Measurements from ENCODE around the gene ERICH4.
"Not testable (repeated sequence)": the region's sequence is repeated elsewhere in the genome, so short reads cannot be mapped to it uniquely, and the experiment has no call there.

ERICH4 gene, protein sequence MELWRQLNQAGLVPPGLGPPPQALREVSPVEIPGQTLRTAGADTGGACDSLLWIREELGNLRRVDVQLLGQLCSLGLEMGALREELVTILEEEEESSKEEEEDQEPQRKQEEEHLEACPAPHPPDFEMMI

DNA sequence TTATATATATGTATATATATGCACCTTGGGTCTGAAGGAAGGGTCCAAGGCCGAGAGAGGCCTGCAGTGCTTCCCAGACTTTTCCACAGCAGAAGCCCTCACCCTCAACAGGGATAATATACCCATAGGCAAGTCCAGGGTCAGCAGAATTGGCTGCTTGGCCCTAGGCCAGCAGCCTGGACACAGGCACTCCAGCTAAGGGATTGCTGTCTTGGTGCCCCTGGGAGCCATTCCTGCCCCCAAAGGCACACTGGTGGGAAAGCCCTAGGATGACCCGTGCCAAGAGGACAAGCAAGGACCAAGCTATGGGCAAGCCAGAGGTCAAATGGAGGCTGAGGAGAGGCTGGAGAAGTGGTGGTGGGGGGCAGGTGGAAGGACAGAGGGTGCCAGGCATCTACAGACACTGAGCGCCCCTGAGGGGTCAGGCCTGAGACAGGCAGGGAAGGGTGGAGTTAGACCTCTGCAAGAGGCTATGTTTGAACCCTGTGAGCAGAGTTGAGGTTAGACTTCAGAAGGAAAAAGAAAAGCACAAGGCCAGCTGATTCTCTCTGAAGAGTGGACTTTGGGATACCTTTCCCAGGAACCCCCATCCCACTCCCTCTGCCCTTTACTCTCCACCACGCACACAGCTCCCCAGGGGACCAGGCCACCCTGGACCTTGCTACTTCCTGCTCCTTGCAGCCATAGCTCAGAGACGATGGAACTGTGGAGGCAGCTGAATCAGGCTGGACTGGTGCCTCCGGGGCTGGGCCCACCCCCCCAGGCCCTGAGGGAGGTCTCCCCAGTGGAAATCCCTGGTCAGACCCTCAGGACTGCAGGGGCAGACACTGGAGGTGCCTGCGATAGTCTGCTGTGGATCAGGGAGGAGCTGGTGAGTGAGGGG is at the start of gene ERICH4:
TSS of gene ERICH4 (plus strand) at position 684 of the 883 bp plus-strand sequence. CDS start at position 698, 14 bp downstream.
- DNase-seq, result no peak

DNA sequence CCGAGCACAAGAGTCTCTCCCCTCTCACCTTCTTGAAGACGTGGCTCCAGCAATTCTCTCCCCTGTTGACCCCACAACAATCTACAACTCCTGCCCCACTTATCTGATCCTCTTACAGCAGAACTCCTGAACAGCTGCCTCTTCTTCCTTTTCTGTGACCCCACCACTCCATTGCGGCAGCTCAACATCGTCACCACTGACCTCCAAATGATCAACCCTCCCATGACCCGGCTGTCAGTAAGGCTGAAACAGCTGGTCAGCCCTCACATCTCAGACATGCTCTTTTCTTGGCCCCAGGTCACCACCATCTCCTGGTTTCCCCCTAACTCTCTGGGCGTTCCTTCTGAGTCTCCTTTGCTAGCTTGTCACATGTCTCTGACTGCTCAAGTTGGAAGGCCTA is 47.6 kb upstream of the ERICH4 start:
- no peak for DNase-seq

DNA sequence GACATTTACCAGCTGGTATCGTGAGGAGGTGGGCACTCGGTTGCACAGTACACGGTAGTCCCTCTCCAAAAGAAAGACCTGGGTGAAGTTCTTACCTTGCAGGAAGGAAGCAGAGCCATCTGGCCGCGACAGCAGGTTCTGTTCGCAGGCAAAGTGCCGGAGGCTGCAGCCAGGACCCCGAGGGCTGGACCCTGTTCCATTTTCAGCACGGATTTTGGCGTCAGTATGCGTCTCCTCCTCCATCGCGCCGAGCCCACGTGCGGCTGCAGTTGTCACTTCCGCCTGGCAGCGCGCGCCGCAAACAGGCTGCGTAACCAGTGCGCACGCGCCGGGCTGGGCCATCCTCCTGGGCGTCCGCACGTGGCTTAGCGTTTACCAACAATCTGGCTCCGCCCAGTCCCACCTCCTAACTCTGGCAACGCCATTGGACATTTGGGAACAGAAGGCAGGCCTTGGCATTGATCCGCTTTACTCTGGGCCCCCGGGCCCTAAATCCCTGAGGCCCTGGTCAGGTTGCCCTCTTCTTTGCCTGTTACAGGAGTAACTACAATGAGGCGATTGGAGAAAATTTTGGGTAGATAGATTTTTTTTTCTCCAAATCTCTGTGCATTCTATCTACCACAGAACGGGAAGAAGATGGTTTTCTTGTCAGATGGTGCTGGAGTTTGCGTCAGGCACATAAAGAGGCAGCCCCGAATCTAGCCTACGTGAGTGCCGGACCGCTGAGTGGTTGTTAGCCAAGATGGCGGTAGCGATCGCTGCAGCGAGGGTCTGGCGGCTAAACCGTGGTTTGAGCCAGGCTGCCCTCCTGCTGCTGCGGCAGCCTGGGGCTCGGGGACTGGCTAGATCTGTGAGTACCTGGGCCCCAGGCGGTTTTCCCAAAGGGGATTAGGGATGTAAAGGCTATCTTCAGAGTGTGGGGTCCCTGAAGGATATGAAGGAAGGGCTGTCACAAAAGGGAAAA is 45.6 kb upstream of the ERICH4 start, which contains the start of the genes BCKDHA and EXOSC5:
TSS of gene BCKDHA (plus strand) at position 733 of the 964 bp plus-strand sequence. CDS start at position 743, 10 bp downstream.
TSS of gene EXOSC5 (minus strand) at position 274 of the 964 bp plus-strand sequence. CDS start at position 243, 31 bp downstream.
- peak; percentile 100 for DNase-seq

GRCh38 chr19:41398050-41398418 is 44.9 kb upstream of the ERICH4 start:
- no peak for DNase-seq

- no peak for DNase-seq
These were observed 44.4 kb upstream of the ERICH4 start for GRCh38 chr19:41398598-41398997.

GRCh38 chr19:41399091-41399490 is 43.9 kb upstream of the ERICH4 start:
- DNase-seq, result no peak

- DNase-seq, result no peak
These were observed 43.4 kb upstream of the ERICH4 start for GRCh38 chr19:41399525-41399924.

- DNase-seq, result no peak
These were observed 41.5 kb upstream of the ERICH4 start for GRCh38 chr19:41401483-41401882.

DNA sequence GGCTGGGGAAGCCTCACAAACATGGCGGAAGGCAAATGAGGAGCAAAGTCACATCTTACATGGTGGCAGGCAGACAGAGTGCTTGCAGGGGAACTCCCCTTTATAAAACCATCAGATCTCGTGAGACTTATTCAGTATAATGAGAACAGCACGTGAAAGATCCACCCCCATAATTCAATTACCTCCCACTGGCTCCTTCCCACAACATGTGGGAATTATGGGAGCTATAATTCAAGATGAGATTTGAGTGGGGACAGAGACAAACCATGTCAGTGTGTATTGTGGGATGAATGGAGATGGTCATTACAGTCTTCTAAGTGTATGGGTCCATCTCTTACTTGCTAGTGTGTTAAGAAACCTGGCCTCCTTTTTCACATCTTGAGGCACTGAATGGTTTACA is 40.9 kb upstream of the ERICH4 start:
- no peak for DNase-seq

DNA sequence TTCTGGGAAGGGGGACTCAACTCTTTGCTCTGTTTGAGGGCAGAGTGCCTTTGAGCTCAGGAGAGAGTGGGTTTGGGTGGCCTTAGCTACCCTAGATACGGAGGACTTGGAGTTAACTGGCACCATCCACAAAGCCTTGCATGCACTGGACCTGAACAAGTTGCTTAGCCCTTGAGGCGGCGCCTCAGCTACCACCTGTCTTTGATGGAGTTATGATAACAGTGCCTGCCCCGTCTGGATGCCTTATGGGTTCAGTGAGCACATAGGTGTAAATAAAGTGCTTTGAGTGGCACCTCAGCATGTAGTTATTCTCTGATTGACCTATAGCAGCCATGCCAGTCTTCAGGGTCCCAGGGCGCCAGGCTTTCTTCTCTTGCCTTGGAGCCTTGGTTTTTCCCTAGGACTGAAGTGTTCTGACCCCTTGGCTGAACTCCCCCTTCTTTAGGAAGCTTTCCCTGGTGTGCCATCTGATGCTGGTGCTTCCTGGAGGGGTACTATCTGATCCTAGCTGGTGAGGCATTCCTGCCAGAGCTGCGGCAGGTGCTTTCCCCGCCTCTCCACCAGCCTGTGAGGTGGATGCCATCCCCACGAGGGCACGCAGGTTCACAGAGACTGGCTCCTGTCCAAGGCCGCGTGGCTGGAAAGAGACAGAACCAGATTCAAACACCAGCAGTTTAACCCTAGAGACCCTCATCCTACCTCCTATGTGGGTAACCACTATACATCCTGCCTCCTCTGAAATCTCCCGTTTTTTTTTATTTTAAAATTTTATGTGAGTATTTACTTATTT is 39.6 kb upstream of the ERICH4 start:
- DNase-seq, result no peak

DNA sequence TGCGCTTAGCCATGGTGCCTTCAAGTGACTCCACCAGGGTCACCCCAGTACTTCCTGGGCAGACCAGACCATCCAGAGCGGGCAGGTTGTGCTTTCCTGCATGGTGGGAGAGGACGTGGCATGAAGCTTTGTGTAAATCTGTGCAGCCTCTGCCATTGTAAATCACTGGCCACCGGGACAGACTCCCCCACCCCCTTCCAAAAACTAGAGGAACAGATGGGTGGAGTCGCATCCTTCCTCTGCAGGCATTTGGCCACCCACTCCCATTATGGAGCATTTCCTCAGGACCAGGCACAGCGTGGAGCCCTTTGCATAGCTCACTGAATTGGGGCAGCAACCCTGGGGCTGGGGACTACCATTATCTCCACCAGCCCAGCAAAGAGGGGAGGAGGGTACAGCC is 37.2 kb upstream of the ERICH4 start:
- no peak for DNase-seq

- no peak for DNase-seq
These were observed 35.7 kb upstream of the ERICH4 start for GRCh38 chr19:41407271-41407670.

- no peak for DNase-seq
These were observed 34.7 kb upstream of the ERICH4 start for GRCh38 chr19:41408256-41408655.

GRCh38 chr19:41408846-41409245 is 34.1 kb upstream of the ERICH4 start:
- DNase-seq, result not testable (repeated sequence)

DNA sequence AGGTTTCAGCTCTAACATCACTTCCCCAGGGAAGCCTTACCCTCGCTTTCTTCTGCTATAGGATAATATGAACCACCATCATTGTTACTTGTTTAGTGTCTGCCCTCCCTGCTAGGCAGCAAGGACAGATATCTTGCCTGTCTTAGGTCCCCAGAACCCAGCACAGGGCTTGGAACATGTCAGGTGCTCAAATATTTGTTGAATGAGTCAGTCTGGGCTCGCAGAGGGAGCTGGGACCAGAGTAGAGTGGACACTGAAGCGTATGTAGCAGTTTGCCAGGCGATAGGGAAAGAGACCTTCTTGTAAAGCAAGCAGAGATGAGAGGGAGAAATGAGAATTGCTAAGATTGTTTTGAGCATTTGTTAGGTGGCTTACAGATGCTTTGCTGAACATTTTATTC is 33.7 kb upstream of the ERICH4 start:
- no peak for DNase-seq

GRCh38 chr19:41410336-41411054 is 32.5 kb upstream of the ERICH4 start:
- no peak for DNase-seq

GRCh38 chr19:41411100-41411967 is 31.6 kb upstream of the ERICH4 start:
- no peak for DNase-seq

DNA sequence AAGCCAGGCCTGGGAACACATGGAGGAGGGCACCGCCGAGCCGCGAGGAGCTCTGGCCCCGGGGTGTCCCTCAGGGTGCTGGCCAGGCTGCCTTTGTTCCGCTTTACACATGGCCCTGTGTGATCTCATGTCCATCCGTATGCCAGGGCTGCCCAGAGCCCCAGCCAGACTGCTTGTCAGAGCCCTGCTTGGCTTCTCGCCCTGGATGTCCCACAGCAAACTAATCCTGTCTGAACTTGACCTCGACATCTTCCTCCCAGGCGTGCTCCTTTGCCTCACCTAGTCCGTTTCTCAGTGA is 31.0 kb upstream of the ERICH4 start:
- no peak for DNase-seq

DNA sequence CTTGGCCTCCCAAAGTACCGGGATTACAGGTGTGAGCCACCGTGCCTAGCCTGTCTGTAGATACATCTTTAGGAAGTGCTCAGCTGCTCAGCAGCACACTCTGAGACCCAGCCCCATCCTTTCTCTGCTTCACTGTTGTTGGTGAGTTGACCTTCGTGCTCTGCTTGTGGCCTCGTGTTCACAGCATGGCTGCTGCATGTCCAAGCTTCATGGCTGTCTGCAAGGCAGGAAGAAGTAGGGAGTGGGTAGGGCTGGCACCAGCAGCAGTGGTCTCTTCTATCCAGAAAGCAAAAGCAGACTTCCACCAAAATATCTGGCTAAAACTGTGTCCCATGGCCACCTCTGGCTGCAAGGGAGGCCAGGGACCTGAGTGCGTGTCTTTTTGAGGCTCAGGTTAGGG is 30.0 kb upstream of the ERICH4 start:
- DNase-seq, result no peak

- DNase-seq, result no peak
These were observed 29.0 kb upstream of the ERICH4 start for GRCh38 chr19:41413947-41414346.

- DNase-seq, result no peak
These were observed 28.5 kb upstream of the ERICH4 start for GRCh38 chr19:41414461-41414860.
